HCT116 (cell line): ENCODE results near the gene SLC52A1. TPM values are rescaled to one million over a fixed set of nuclear protein-coding genes. Genes with fewer than 3 reads are reported as not detected.

ENCODE experiments used
- ATAC-seq: fragments of 200-7000 bp; cut with Tn5 transposase; 2 replicates; pipeline ENCODE4 v1.9.1; 2020; ENCODE audit warnings: mild to moderate bottlenecking, moderate library complexity
- BruUV-seq: library from RNA; stranded (reverse); fragments of 400-500 nt; replicated peaks from 2 replicates; lab custom pipeline; 2021; lab: Mats Ljungman, UMichigan
- CTCF ChIA-PET: fragments of 300-600 bp; sonication (Branson Sonifier 250); formaldehyde crosslinking; loops from one replicate; lab custom pipeline; 2021; ENCODE audit warnings: antibody characterized with exemption; lab: Charles Lee
- POLR2A ChIA-PET: fragments of 300-600, 350-600 bp; sonication (Branson Sonifier 250); formaldehyde crosslinking; loops from one replicate; lab custom pipeline; 2021; ENCODE audit warnings: antibody characterized with exemption; lab: Charles Lee
- RAD21 ChIA-PET, 2 experiments: fragments of 300-600 bp; sonication (Branson Sonifier 250); formaldehyde crosslinking; loops; one replicate each; lab custom pipeline; 2023; ENCODE audit warnings: low total read pairs in 2 of 2; ENCODE audit not compliant: uncharacterized antibody in 2 of 2, unreplicated experiment in 2 of 2, low non-redundant PET in 1 of 2; lab: Charles Lee
- DNase-seq: peaks from one replicate; pipeline ENCODE4 v3.0.0-alpha.2; 2010; ENCODE audit warnings: low read depth, low spot score
- H2AFZ ChIP-seq: fragments of 200-600 bp; shearing (Covaris generic), sonication (generic); 2 replicates; pipeline ENCODE4 v1.6.1; 2017; ENCODE audit warnings: low read depth, mixed run types, mixed read lengths, antibody characterized with exemption, low read length; ENCODE audit not compliant: poor library complexity, severe bottlenecking
- H3K27ac ChIP-seq: 2 replicates; pipeline ENCODE4 v1.5.1; 2012; ENCODE audit warnings: low read depth, low read length
- H3K27me3 ChIP-seq: fragments of 200-600 bp; sonication (generic); 2 replicates; pipeline ENCODE4 v1.6.1; 2016; ENCODE audit warnings: mixed run types, low read length, mixed read lengths; ENCODE audit not compliant: insufficient read depth
- H3K36me3 ChIP-seq, 2 experiments: fragments of 200-500 bp in 1 of 2; fragments of 200-600 bp in 1 of 2; sonication (Bioruptor generic) in 1 of 2; sonication (generic) in 1 of 2; 2 replicates each; pipeline versions ENCODE4 v1.5.1 to v1.6.1; 2014 to 2016; ENCODE audit warnings: low read length in 2 of 2, inconsistent platforms in 1 of 2, mixed read lengths in 1 of 2, mixed run types in 1 of 2; ENCODE audit not compliant: insufficient read depth in 2 of 2, control insufficient read depth in 1 of 2
- H3K4me1 ChIP-seq, 2 experiments: fragments of 200-600 bp in 1 of 2; sonication (generic) in 1 of 2; 2 replicates each; pipeline versions ENCODE4 v1.5.1 to v1.6.1; 2012 to 2017; ENCODE audit warnings: low read length in 2 of 2, inconsistent platforms in 1 of 2, mild to moderate bottlenecking in 1 of 2, mixed read lengths in 1 of 2, mixed run types in 1 of 2, moderate library complexity in 1 of 2; ENCODE audit not compliant: insufficient read depth in 2 of 2, control insufficient read depth in 1 of 2
- H3K4me2 ChIP-seq: fragments of 200-600 bp; sonication (generic); 2 replicates; pipeline ENCODE4 v1.6.1; 2017; ENCODE audit warnings: mixed run types, low read length, mixed read lengths
- H3K4me3 ChIP-seq, 2 experiments: fragments of 200-600 bp in 1 of 2; sonication (generic) in 1 of 2; replicated peaks in 1 of 2; 2 replicates each; pipeline ENCODE4 v1.5.1; 2011 to 2016; ENCODE audit warnings: low read length in 2 of 2, control low read depth in 1 of 2, low read depth in 1 of 2, mild to moderate bottlenecking in 1 of 2, mixed read lengths in 1 of 2, mixed run types in 1 of 2
- H3K79me2 ChIP-seq: fragments of 200-600 bp; sonication (generic); 2 replicates; pipeline ENCODE4 v1.6.1; 2017; ENCODE audit warnings: mild to moderate bottlenecking, mixed run types, low read length, moderate library complexity, mixed read lengths; ENCODE audit not compliant: insufficient read depth
- H3K9ac ChIP-seq: fragments of 200-600 bp; sonication (generic); 2 replicates; pipeline ENCODE4 v1.6.1; 2016; ENCODE audit warnings: low read length, mixed read lengths
- H3K9me2 ChIP-seq: fragments of 200-600 bp; sonication (generic), shearing (Covaris generic); 2 replicates; pipeline ENCODE4 v1.6.1; 2017; ENCODE audit warnings: mixed run types, mild to moderate bottlenecking, moderate library complexity; ENCODE audit not compliant: insufficient read depth
- H3K9me3 ChIP-seq, 2 experiments: fragments of 200-500 bp in 1 of 2; fragments of 200-600 bp in 1 of 2; sonication (Bioruptor generic) in 1 of 2; sonication (generic) in 1 of 2; 2 replicates each; pipeline ENCODE4 v1.6.1; 2014 to 2017; ENCODE audit warnings: low read length in 2 of 2, mixed read lengths in 2 of 2, inconsistent platforms in 1 of 2, low read depth in 1 of 2, mild to moderate bottlenecking in 1 of 2, mixed run types in 1 of 2, moderate library complexity in 1 of 2; ENCODE audit not compliant: control insufficient read depth in 1 of 2, insufficient read depth in 1 of 2
- H4K20me1 ChIP-seq: fragments of 200-600 bp; sonication (generic), shearing (Covaris generic); 2 replicates; pipeline ENCODE4 v1.6.1; 2017; ENCODE audit warnings: mixed run types, mild to moderate bottlenecking, moderate library complexity; ENCODE audit not compliant: insufficient read depth
- EGR1 ChIP-seq: IDR thresholded peaks from 2 replicates; pipeline ENCODE4 v1.6.1; 2012; ENCODE audit warnings: low read depth
- EZH2 ChIP-seq: fragments of 200-600 bp; sonication (generic); IDR thresholded peaks from 2 replicates; pipeline ENCODE4 v1.6.1; 2017; ENCODE audit warnings: antibody characterized with exemption, mixed run types
- FOSL1 ChIP-seq: IDR thresholded peaks from 2 replicates; pipeline ENCODE4 v1.6.1; 2012; ENCODE audit warnings: low read depth
- POLR2A ChIP-seq: IDR thresholded peaks from 2 replicates; pipeline ENCODE4 v1.7.0; 2011; ENCODE audit warnings: borderline replicate concordance; ENCODE audit not compliant: insufficient read depth, insufficient read length; ENCODE audit errors: extremely low read depth
- POLR2AphosphoS5 ChIP-seq: IDR thresholded peaks from 2 replicates; pipeline ENCODE4 v1.6.1; 2011; ENCODE audit warnings: mild to moderate bottlenecking, low read depth, low read length, moderate library complexity
- REST ChIP-seq: IDR thresholded peaks from 2 replicates; pipeline ENCODE4 v1.6.1; 2012; ENCODE audit warnings: low read depth
- SIN3A ChIP-seq: IDR thresholded peaks from 2 replicates; pipeline ENCODE4 v1.6.1; 2012; ENCODE audit warnings: low read depth
- SP1 ChIP-seq: IDR thresholded peaks from 2 replicates; pipeline ENCODE4 v1.6.1; 2012; ENCODE audit warnings: low read depth
- TCF7L2 ChIP-seq: IDR thresholded peaks from 2 replicates; pipeline ENCODE4 v1.7.0; 2011; ENCODE audit warnings: borderline replicate concordance, inconsistent platforms; ENCODE audit not compliant: insufficient read depth, insufficient read length; ENCODE audit errors: extremely low read depth
- YY1 ChIP-seq: IDR thresholded peaks from 2 replicates; pipeline ENCODE4 v1.6.1; 2011; ENCODE audit warnings: low read length, low read depth, moderate library complexity, mild to moderate bottlenecking; ENCODE audit not compliant: insufficient replicate concordance; ENCODE audit errors: extremely low read depth
- ZFX ChIP-seq: fragments of 450-650 bp; IDR thresholded peaks from 2 replicates; pipeline ENCODE4 v1.6.1; 2017
- intact Hi-C: fragments of 100-400 bp; cut with micrococcal nuclease; formaldehyde crosslinking; loops from 2 replicates; pipeline ENCODE4 v1.10.0; 2022
- total RNA-seq: library from RNA; stranded (reverse); gene quantifications from one replicate; pipeline ENCODE4 v1.2.1, GENCODE V29; 2021; ENCODE audit not compliant: unreplicated experiment

SLC52A1 gene
- total RNA-seq, 1 experiment from 2014 or later: not detected

GRCh38 chr17:4998732-4999429 is 36.3 kb downstream of the SLC52A1 start:
- CTCF ChIA-PET: no interaction called here
- DNase-seq (no peak), ATAC-seq (no peak; the same call in 1 of the 2 replicates)
- Histone ChIP-seq H2AFZ (no peak overlapping the region), H3K27me3 (no peaks in the 10 kb centered on the region), H3K36me3 (peaks cover 17 to 21% of the 10 kb centered on the region in 2 experiments), H3K9ac (peak overlapping the region; percentile 90), H3K4me1 (peaks cover 16 to 31% of the 10 kb centered on the region in 2 experiments), H4K20me1 (no peaks in the 10 kb centered on the region), H3K27ac (peak overlapping the region; percentile 93)
- RAD21 ChIA-PET: no interaction called here
- POLR2A ChIA-PET: no interaction called here
- TF ChIP-seq YY1 (no peak), SP1 (no peak), POLR2A (no peak), TCF7L2 (no peak), ZFX (no peak)
- TF ChIP-seq, all 23 proteins: peak for 0
- no TSS peak for BruUV-seq
- intact Hi-C loops: no loop called here
- Histone ChIP-seq H3K4me2 (peak overlapping the region; percentile 99), H3K79me2 (peaks cover 34% of the 10 kb centered on the region), H3K9me2 (no peaks in the 10 kb centered on the region), H3K4me3 (peak overlapping the region; percentile 92 to 95), H3K9me3 (no peaks in the 10 kb centered on the region)

- H3K79me2 ChIP-seq: peaks cover 34% of the 10 kb centered on the region
- POLR2A ChIA-PET: interaction anchor here (2.4 kb wide), 1 partner anchor 11 kb away, joined by 16 read pairs; the partner anchor contains the start of gene CAMTA2
- intact Hi-C loops: no loop called here
- DNase-seq (no peak), ATAC-seq (peak; percentile 40)
- peak overlapping the region; percentile 99 for H3K4me2 ChIP-seq
- H3K9me2 ChIP-seq: no peaks in the 10 kb centered on the region
- peak overlapping the region; percentile 90 for H3K9ac ChIP-seq
- no peaks in the 10 kb centered on the region for H3K27me3 ChIP-seq
- peak overlapping the region; percentile 92 to 95 for H3K4me3 ChIP-seq
- BruUV-seq: no TSS peak
- H3K36me3 ChIP-seq: peaks cover 15 to 16% of the 10 kb centered on the region in 2 experiments
- H4K20me1 ChIP-seq: no peaks in the 10 kb centered on the region
- H2AFZ ChIP-seq: no peak overlapping the region
- CTCF ChIA-PET: no interaction called here
- TF ChIP-seq SP1 (no peak), ZFX (0 out of 2 replicates have a peak, but pooled peaks have one; percentile 7), YY1 (no peak), EZH2 (no peak), EGR1 (no peak), FOSL1 (no peak), POLR2AphosphoS5 (0 out of 2 replicates have a peak, but pooled peaks have one; percentile 1), SIN3A (peak; percentile 41; the same call in 1 of the 2 replicates), REST (no peak)
- peaks cover 16 to 27% of the 10 kb centered on the region in 2 experiments for H3K4me1 ChIP-seq
- H3K27ac ChIP-seq: peak overlapping the region; percentile 93
- RAD21 ChIA-PET: interaction anchor here in 1 of 2 experiments (0.6 kb wide), 1 partner anchor 25 kb away, joined by 4 read pairs; no protein-coding TSS in a partner anchor
- H3K9me3 ChIP-seq: no peaks in the 10 kb centered on the region
Observed at GRCh38 chr17:4998027-4998731, 37.0 kb downstream of the SLC52A1 start.
